Breast epithelium (tissue), 4 donors: ENCODE results near the gene PCF11. TPM values are rescaled to one million over a fixed set of nuclear protein-coding genes. Genes with fewer than 3 reads are reported as not detected.

Source experiments
- DNase-seq, 2 donors: peaks; one replicate each; pipeline ENCODE4 v3.0.0-alpha.2; 2019; ENCODE audit warnings: low spot score in 2 of 2
- H3K27ac ChIP-seq, 2 donors: fragments of 200-600 bp; sonication (generic) in 1 of 2; one replicate each; pipeline ENCODE4 v1.5.1; 2016 to 2019; ENCODE audit warnings: mild to moderate bottlenecking in 1 of 2
- H3K27me3 ChIP-seq, 2 donors: fragments of 200-600 bp; sonication (generic) in 1 of 2; one replicate each; pipeline versions ENCODE4 v1.5.1 to v1.6.0; 2017 to 2019; ENCODE audit warnings: control low read depth in 1 of 2, mild to moderate bottlenecking in 1 of 2
- H3K36me3 ChIP-seq: fragments of 200-600 bp; one replicate; pipeline ENCODE4 v1.5.1; 2019
- H3K4me1 ChIP-seq, 2 donors: fragments of 200-600 bp; sonication (generic); one replicate each; pipeline ENCODE4 v1.5.1; 2016 to 2019; ENCODE audit warnings: control low read depth in 1 of 2
- H3K4me3 ChIP-seq, 3 donors: fragments of 200-600 bp; sonication (generic); 1 replicate in 2 of 3; 2 replicates in 1 of 3; pipeline ENCODE4 v1.5.1; 2016 to 2019; ENCODE audit warnings: mild to moderate bottlenecking in 3 of 3, moderate library complexity in 2 of 3
- H3K9me3 ChIP-seq, 2 donors: fragments of 200-600 bp; sonication (generic) in 1 of 2; one replicate each; pipeline ENCODE4 v1.5.1; 2016 to 2019; ENCODE audit warnings: control low read depth in 1 of 2
- POLR2A ChIP-seq: fragments of 450-650 bp; IDR thresholded peaks from one replicate; pipeline ENCODE4 v1.6.1; 2016; ENCODE audit warnings: antibody characterized with exemption, mild to moderate bottlenecking, moderate library complexity
- POLR2AphosphoS5 ChIP-seq, 3 donors: sonication (generic); formaldehyde crosslinking; IDR thresholded peaks; one replicate each; pipeline ENCODE4 v1.6.1; 2017; ENCODE audit warnings: antibody characterized with exemption in 3 of 3
- intact Hi-C: fragments of 100-400 bp; cut with DNase I; formaldehyde crosslinking; loops from one replicate; pipeline ENCODE4 v1.15.1; 2023; ENCODE audit warnings: low total_unique reads
- total RNA-seq, 3 donors: library from RNA; depleted of rRNA; stranded (reverse); fragments of >200 nt; gene quantifications; one replicate each; pipeline ENCODE4 v1.1.0, GENCODE V29; 2016
- TF ChIP-seq, protein P1 (sequence below), 3 donors: fragments of 450-650 bp; IDR thresholded peaks; one replicate each; pipeline ENCODE4 v1.5.1; 2016 to 2017; ENCODE audit warnings: antibody characterized with exemption in 3 of 3, mild to moderate bottlenecking in 3 of 3, moderate library complexity in 3 of 3

PCF11 gene
- total RNA-seq, 3 donors from 2014 or later = 78.7 to 133 (median 130) TPM

DNA sequence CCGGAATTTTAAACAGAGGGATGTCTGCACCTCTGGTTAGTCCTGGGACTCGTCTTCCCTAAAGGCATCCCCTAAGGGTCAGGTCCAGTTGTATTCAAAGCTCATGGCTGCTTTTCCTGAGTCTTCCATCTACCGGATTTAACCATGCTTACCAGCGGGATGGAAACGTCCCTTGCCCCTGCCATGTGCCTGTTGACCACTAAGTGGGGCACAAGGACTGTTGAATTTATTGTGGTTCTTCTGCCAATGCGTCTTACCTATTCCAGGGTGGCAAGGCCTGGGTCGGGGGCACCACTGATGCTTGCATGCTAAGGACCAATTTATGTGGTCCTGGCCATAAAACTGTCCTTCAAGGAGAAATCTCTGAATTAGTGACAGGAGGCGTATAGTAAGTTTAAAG, 62.2 kb downstream of the PCF11 start:
- Histone ChIP-seq H3K4me3 (no peak overlapping the region), H3K27me3 (no peaks in the 10 kb centered on the region), H3K9me3 (no peaks in the 10 kb centered on the region), H3K4me1 (no peaks in the 10 kb centered on the region), H3K36me3 (no peaks in the 10 kb centered on the region), H3K27ac (no peak overlapping the region)
- DNase-seq = no peak
- TF ChIP-seq POLR2AphosphoS5 (IDR thresholded peaks at IDR 0.05) (no peak), POLR2A (no peak)
- TF ChIP-seq, protein P1, sequence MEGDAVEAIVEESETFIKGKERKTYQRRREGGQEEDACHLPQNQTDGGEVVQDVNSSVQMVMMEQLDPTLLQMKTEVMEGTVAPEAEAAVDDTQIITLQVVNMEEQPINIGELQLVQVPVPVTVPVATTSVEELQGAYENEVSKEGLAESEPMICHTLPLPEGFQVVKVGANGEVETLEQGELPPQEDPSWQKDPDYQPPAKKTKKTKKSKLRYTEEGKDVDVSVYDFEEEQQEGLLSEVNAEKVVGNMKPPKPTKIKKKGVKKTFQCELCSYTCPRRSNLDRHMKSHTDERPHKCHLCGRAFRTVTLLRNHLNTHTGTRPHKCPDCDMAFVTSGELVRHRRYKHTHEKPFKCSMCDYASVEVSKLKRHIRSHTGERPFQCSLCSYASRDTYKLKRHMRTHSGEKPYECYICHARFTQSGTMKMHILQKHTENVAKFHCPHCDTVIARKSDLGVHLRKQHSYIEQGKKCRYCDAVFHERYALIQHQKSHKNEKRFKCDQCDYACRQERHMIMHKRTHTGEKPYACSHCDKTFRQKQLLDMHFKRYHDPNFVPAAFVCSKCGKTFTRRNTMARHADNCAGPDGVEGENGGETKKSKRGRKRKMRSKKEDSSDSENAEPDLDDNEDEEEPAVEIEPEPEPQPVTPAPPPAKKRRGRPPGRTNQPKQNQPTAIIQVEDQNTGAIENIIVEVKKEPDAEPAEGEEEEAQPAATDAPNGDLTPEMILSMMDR (IDR thresholded peaks at IDR 0.05) = no peak
- intact Hi-C loops = no loop called here

DNA sequence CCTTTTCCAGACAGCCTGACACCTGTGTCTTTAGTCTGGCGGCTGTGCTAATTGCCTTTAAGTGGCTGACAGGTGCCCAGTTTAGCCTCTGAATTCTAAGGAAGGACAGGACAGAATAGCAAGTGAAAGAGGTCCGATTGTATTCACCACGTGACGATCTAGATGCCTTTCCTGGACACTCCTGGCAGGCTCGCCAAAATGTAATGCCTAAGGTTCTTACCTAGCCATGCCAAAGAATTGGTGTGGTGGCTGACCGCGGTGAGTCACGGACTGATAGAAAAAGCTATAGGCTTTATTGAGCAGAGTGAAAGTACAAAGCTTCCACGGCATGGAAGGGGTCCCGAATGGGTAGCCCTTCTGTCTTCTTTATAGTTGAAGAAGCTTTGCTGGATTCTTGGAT, 63.3 kb downstream of the PCF11 start:
- Histone ChIP-seq H3K4me1 (no peaks in the 10 kb centered on the region), H3K9me3 (no peaks in the 10 kb centered on the region), H3K27ac (peak overlapping the region in 1 of 2 donors; percentile 33), H3K4me3 (peak overlapping the region in 2 of 3 donors; percentile 23 to 32), H3K27me3 (no peaks in the 10 kb centered on the region), H3K36me3 (no peaks in the 10 kb centered on the region)
- DNase-seq = peak in 1 of 2 donors; percentile 74
- TF ChIP-seq POLR2AphosphoS5 (IDR thresholded peaks at IDR 0.05) (peak in 1 of 3 donors; percentile 18), POLR2A (no peak)
- intact Hi-C loops = no loop called here

DNA sequence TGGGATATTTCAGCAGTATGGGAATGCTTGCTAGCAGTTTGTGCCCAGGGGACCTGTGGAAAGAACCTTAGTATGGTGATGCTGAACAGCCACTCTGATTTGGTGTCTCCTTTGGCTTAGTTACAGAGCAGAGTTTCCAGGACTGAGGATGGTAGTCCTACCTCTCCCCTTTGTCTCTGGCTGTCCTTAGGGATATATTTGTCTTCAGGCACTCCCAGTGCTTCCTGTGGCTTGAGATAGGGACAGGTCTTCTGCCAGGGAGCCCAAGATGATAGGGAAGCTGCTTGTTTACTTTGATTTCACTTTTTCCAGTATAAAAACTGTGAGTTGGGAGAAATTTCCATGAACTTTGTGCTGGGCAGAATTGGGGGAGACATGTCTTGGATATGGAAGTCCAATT, 64.8 kb downstream of the PCF11 start:
- Histone ChIP-seq H3K4me3 (no peak overlapping the region), H3K27ac (no peak overlapping the region), H3K36me3 (no peaks in the 10 kb centered on the region), H3K27me3 (no peaks in the 10 kb centered on the region), H3K9me3 (no peaks in the 10 kb centered on the region), H3K4me1 (no peaks in the 10 kb centered on the region)
- no peak for DNase-seq
- TF ChIP-seq, protein P1 (IDR thresholded peaks at IDR 0.05) = no peak
- intact Hi-C loops = no loop called here

DNA sequence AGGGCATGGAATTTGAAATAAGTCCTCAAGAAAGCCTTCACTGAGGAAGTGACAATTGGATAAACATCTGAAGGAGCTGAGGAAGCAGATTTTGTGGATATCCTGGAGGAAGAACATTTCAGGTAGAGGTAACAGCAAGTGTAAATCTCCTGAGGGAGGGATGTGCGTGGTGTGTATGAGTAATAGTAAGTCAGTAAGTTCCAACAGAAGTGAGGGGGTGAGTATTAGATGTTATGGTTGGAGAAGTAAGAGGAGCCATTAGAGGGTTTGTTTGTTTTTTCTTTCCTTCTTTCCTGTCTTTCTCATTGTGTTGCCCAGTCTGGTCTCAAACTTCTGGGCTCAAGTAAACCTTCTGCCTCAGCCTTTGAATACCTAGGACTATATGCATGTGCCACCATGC, 65.6 kb downstream of the PCF11 start:
- Histone ChIP-seq H3K4me1 (no peaks in the 10 kb centered on the region), H3K27me3 (no peaks in the 10 kb centered on the region), H3K4me3 (no peak overlapping the region), H3K9me3 (no peaks in the 10 kb centered on the region), H3K27ac (no peak overlapping the region), H3K36me3 (no peaks in the 10 kb centered on the region)
- intact Hi-C loops = no loop called here
- no peak for DNase-seq
- no peak for TF ChIP-seq POLR2A
- TF ChIP-seq, protein P1 (IDR thresholded peaks at IDR 0.05) = no peak
- no peak for TF ChIP-seq POLR2AphosphoS5 (IDR thresholded peaks at IDR 0.05)

DNA sequence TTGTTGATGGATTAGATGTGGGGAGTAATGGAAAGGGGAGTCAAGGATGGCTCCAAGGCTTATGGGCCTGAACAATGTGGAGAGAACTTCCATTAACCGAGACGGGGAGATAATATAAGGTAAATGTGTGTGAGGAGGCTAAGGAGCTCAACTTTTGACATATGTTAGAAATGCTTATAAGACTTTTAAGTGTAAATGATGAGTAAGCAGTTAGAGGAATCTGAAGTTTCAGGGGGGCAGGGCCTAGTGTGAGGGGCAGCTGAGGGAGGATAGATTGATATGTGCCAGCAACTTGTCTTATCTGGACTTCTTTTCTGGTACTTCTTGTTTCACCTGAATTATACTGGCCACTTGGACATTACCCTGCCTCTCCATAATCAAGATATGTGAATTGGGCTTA, 66.5 kb downstream of the PCF11 start:
- no peak overlapping the region for H3K27ac ChIP-seq
- DNase-seq = no peak
- H3K36me3 ChIP-seq = no peaks in the 10 kb centered on the region
- no peaks in the 10 kb centered on the region for H3K4me1 ChIP-seq
- intact Hi-C loops = no loop called here
- H3K9me3 ChIP-seq = no peaks in the 10 kb centered on the region
- H3K4me3 ChIP-seq = no peak overlapping the region
- H3K27me3 ChIP-seq = no peaks in the 10 kb centered on the region
- TF ChIP-seq, protein P1 (IDR thresholded peaks at IDR 0.05) = no peak
- TF ChIP-seq POLR2A = no peak
- TF ChIP-seq POLR2AphosphoS5 (IDR thresholded peaks at IDR 0.05) = no peak

DNA sequence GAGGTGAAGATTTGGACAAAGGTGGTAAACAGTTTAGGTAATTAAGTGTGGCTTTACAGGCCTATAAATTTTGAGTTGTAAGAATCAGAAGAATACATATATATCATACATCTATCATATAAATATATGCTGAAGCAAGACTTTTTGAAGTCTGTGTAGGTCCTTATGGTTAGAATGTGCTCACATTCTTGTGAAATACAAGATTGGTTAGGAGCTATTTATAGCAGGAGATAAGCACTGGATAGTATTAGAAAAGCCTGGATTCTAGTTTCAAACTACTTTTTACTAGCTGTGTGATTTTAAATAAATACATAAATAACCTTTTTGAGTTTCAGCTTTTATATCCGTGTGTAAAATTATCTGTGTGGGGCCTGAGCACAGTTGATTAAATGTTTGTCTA, 78.9 kb downstream of the PCF11 start:
- H3K4me3 ChIP-seq = no peak overlapping the region
- intact Hi-C loops = no loop called here
- no peaks in the 10 kb centered on the region for H3K36me3 ChIP-seq
- no peaks in the 10 kb centered on the region for H3K4me1 ChIP-seq
- H3K27ac ChIP-seq = no peak overlapping the region
- TF ChIP-seq, protein P1 (IDR thresholded peaks at IDR 0.05) = no peak
- TF ChIP-seq POLR2AphosphoS5 (IDR thresholded peaks at IDR 0.05) (no peak), POLR2A (no peak)
- DNase-seq = no peak
- H3K9me3 ChIP-seq = no peaks in the 10 kb centered on the region
- H3K27me3 ChIP-seq = no peaks in the 10 kb centered on the region
